ENCODE data around the gene SAC3D1. TPM values are rescaled to one million over a fixed set of nuclear protein-coding genes. Genes with fewer than 3 reads are reported as not detected.
A peak's percentile ranks its signal among the peaks of the same experiment; 100 is the strongest.

SAC3D1 gene
- total and polyA plus RNA-seq, 9 of the 15 experiments (the other 6 are each of a cell fraction or from before 2014, with no cell fraction given): 0.20 to 35.2 (median 5.8) TPM

DNA sequence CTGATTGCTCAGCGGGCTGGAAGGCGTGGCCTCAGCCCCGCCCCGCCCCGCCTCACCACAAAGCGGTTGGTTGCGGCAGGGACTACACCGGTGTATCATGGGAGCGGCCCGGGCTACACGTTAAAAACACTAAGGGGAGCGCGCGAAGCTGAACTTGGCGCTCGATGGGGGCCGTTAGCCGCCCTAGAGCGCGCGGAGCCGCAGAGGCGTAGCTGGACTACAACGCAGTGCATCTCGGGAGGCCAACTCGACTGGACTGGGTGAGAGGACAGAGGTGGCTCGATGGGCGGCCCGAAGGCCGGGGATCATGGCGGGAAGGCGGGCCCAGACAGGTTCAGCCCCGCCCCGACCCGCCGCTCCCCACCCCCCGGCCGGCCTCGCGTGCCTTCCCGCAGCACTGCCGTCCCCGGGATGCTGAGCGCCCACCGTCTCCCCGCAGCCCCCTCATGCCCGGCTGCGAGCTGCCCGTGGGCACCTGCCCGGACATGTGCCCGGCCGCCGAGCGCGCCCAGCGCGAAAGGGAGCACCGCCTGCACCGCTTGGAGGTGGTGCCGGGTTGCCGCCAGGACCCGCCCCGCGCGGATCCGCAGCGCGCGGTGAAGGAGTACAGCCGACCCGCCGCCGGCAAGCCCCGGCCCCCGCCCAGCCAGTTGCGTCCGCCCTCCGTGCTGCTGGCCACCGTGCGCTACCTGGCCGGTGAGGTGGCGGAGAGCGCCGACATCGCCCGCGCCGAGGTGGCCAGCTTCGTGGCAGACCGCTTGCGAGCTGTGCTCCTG, at the start of gene SAC3D1 (continued):
- TF ChIP-seq NR1H2 (CRISPR knock-in tag; IDR thresholded peaks at IDR 0.05) (peak; percentile 44; the same call in 1 of the 2 replicates), KDM1A (IDR thresholded peaks at IDR 0.05) (no peak), CHD2 (IDR thresholded peaks at IDR 0.05; ENCODE audit: low read depth, low read length) (no peak), TBP (optimal IDR thresholded peaks at IDR 0.05; ENCODE audit: low read depth, low read length) (peak; percentile 58), NFXL1 (CRISPR knock-in tag; IDR thresholded peaks at IDR 0.05) (no peak), POLR2G (IDR thresholded peaks at IDR 0.05; ENCODE audit: low read depth, low read length) (peak; percentile 91), ILF3 (IDR thresholded peaks at IDR 0.05; ENCODE audit: borderline replicate concordance) (no peak), ZNF232 (CRISPR knock-in tag; IDR thresholded peaks at IDR 0.05) (0 out of 2 replicates have a peak, but pooled peaks have one; percentile 67), CSDE1 (IDR thresholded peaks at IDR 0.05) (no peak), CBFB (CRISPR knock-in tag; IDR thresholded peaks at IDR 0.05) (no peak), NCOA4 (IDR thresholded peaks at IDR 0.05; ENCODE audit: partially characterized antibody) (no peak), ZNF79 (CRISPR knock-in tag; IDR thresholded peaks at IDR 0.05; ENCODE audit: low read depth) (no peak), DPF2 (IDR thresholded peaks at IDR 0.05) (no peak), TCF15 (CRISPR knock-in tag; IDR thresholded peaks at IDR 0.05) (no peak), ZNF511 (CRISPR knock-in tag; IDR thresholded peaks at IDR 0.05) (peak; percentile 52), ZNF436 (CRISPR knock-in tag; IDR thresholded peaks at IDR 0.05) (no peak), JUNB (CRISPR knock-in tag; conservative IDR thresholded peaks at IDR 0.05) (no peak), EP400 (IDR thresholded peaks at IDR 0.05) (peak; percentile 93), ZNF212 (CRISPR knock-in tag; IDR thresholded peaks at IDR 0.05) (no peak), KLF10 (CRISPR knock-in tag; IDR thresholded peaks at IDR 0.05) (no peak), CBX2 (IDR thresholded peaks at IDR 0.05; ENCODE audit: insufficient read depth, low read length, poor library complexity, severe bottlenecking) (no peak), ZNF586 (CRISPR knock-in tag; conservative IDR thresholded peaks at IDR 0.05) (no peak)
- TF ChIP-seq, protein P1, sequence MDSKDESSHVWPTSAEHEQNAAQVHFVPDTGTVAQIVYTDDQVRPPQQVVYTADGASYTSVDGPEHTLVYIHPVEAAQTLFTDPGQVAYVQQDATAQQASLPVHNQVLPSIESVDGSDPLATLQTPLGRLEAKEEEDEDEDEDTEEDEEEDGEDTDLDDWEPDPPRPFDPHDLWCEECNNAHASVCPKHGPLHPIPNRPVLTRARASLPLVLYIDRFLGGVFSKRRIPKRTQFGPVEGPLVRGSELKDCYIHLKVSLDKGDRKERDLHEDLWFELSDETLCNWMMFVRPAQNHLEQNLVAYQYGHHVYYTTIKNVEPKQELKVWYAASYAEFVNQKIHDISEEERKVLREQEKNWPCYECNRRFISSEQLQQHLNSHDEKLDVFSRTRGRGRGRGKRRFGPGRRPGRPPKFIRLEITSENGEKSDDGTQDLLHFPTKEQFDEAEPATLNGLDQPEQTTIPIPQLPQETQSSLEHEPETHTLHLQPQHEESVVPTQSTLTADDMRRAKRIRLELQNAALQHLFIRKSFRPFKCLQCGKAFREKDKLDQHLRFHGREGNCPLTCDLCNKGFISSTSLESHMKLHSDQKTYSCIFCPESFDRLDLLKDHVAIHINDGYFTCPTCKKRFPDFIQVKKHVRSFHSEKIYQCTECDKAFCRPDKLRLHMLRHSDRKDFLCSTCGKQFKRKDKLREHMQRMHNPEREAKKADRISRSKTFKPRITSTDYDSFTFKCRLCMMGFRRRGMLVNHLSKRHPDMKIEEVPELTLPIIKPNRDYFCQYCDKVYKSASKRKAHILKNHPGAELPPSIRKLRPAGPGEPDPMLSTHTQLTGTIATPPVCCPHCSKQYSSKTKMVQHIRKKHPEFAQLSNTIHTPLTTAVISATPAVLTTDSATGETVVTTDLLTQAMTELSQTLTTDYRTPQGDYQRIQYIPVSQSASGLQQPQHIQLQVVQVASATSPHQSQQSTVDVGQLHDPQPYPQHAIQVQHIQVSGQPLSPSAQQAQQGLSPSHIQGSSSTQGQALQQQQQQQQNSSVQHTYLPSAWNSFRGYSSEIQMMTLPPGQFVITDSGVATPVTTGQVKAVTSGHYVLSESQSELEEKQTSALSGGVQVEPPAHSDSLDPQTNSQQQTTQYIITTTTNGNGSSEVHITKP (IDR thresholded peaks at IDR 0.05; ENCODE audit: partially characterized antibody): peak; percentile 80
- TF ChIP-seq, protein P2, sequence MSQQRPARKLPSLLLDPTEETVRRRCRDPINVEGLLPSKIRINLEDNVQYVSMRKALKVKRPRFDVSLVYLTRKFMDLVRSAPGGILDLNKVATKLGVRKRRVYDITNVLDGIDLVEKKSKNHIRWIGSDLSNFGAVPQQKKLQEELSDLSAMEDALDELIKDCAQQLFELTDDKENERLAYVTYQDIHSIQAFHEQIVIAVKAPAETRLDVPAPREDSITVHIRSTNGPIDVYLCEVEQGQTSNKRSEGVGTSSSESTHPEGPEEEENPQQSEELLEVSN (IDR thresholded peaks at IDR 0.05; ENCODE audit: borderline replicate concordance in 1 of 2, extremely low read depth in 1 of 2, insufficient read depth in 1 of 2, insufficient read length in 1 of 2, low read depth in 1 of 2, low read length in 1 of 2, poor library complexity in 1 of 2, severe bottlenecking in 1 of 2): peak; percentile 56 to 75
